ENCODE measurements around the gene MAST4.
"Not testable (repeated sequence)": the region's sequence is repeated elsewhere in the genome, so short reads cannot be mapped to it uniquely, and the experiment has no call there.

The MAST4 gene

GRCh38 chr5:66741394-66741793, 145.2 kb downstream of the MAST4 start:
- FAIRE-seq, result no peak
- DNase-seq (ENCODE audit: insufficient read length, low spot score), result no peak

DNA sequence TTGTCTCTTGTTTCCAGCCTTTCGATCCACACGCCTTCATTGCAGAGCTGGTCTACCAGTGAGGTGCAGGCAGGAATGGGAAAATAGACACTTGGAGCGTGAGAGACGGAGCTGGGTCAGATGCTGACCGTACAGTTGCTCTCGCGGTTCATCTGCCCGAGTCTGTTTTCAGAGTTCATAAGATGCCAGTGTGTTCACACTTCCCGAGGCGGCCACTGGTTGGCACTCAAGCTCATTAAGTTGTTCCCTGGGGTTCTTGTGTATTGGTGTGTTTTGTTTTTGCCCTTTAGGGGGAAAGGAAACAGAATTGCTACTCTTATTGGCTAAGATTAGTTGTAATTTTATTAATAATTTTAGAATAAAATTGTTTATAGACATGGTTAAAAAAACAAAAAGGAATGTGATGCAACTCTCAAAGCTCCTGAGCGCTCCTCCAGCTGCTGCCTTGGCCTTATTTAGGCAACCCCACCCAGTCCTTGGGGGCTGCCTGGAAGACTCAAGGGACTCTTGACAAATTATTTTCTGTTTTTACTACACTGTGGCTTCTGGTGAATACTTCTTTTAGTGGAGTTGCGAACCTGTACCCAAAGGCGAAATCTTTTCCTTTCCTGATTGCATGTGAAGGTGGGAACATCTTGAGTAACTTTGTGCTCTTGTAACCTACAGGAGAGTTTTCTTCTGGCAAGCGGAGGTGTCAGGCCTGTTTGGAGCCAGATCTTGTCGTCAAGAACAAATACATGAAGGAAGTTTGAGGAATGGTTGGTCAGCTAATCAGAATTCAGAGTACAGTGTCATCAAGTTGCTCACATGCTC, 146.1 kb downstream of the MAST4 start:
- no peak for DNase-seq (ENCODE audit: insufficient read length, low spot score)
- FAIRE-seq, result no peak

GRCh38 chr5:66742896-66743247, 146.7 kb downstream of the MAST4 start:
- no peak for FAIRE-seq
- no peak for DNase-seq (ENCODE audit: insufficient read length, low spot score)

DNA sequence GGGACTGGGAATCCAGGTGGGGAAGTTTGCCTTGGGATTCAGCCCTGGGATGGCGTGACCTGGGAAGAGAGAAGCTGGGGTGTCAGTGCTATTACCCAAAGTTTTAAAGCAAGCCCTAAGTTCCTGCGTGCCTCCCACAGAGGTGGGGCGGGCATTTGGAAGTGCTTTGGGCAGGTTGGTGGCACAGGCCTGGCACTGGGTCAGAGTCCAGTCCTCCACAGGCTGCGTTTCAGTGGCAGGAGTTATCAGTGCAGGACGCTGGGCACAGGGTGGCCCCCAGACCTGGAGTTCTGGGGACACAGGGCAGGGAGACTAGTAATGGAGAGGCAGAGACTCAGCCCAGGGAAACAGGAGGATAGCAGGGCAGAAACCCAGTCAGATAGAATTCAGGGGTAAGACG, 147.2 kb downstream of the MAST4 start:
- no peak for DNase-seq (ENCODE audit: insufficient read length, low spot score)
- no peak for FAIRE-seq

DNA sequence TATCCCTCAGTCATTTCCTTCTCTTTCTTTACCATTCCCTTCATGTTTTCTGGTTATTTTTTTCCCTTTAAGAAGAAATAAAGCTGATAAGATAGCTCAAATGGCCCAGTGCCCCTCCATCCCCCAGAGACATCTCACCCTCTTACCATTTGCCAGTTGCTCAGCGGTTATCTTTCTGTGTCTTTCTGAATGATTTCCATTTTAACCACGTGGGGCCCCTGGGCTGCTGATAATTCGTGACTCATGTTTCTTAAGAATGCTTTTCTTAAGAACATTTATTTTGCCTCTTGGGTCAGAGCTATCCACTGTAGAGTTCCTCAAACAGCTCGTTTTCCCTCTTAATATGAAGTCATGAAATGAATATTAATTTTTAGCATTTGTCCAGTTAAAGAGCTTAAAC, 147.8 kb downstream of the MAST4 start:
- DNase-seq (ENCODE audit: insufficient read length, low spot score) (no peak), FAIRE-seq (no peak)

DNA sequence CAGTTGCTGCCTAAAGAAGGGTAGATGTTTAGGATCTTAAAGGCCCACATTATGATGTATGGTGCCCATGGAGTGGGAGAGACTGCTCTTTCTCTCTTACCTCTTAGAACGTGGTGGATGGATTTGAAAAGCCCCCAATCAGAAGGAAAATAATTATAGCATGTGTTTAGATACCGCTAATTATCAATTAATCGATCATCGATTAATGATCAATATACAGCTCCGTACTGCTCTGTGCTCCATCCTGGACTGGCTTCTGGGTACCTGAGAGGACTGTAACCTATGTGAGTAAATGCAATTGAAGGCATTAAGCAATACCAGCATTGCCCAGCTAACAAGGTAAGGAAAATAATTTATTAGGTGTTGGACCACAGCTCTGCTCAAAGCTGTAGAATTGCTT, 149.1 kb downstream of the MAST4 start:
- no peak for FAIRE-seq

GRCh38 chr5:66747607-66748006, 151.4 kb downstream of the MAST4 start:
- FAIRE-seq (no peak), DNase-seq (ENCODE audit: insufficient read length, low spot score) (no peak)

More for the DNA sequence above, 149.1 kb downstream of the MAST4 start:
- DNase-seq (ENCODE audit: insufficient read length, low spot score), result no peak

DNA sequence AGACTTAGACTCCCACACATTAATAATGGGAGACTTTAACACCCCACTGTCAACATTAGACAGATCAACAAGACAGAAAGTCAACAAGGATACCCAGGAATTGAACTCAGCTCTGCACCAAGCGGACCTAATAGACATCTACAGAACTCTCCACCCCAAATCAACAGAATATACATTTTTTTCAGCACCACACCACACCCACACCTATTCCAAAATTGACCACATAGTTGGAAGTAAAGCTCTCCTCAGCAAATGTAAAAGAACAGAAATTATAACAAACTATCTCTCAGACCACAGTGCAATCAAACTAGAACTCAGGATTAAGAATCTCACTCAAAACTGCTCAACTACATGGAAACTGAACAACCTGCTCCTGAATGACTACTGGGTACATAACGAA, 156.5 kb downstream of the MAST4 start:
- not testable (repeated sequence) for FAIRE-seq

GRCh38 chr5:66757219-66757833, 161.1 kb downstream of the MAST4 start:
- FAIRE-seq (peak; percentile 8), DNase-seq (ENCODE audit: insufficient read length, low spot score) (no peak)

More for the DNA sequence above, 156.5 kb downstream of the MAST4 start:
- not testable (repeated sequence) for DNase-seq (ENCODE audit: insufficient read length, low spot score)

DNA sequence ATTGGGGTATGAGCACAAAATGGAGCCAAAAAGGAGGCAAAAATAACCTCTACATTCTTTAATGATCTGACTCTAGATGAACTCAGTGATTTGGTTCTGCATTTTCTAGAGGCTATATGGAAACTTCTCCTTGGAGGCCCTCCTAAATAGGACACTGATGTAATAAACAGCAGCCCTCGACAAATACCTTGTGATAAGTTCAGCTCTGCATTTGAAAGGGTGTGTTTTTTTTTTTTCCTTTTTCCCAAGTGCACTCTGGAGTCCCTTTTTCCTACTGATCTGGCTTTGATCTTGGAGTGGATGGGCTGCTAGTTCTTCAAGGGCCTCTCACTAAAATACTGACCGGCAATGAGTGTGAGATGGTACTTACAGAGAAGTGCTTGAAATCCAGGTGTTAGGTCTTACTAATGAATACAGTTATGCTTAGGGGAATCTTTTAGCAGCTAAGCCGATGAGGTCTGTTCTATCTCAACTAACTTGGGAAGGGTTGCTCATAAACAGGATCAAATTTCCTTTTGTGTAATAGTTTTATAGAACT, 161.7 kb downstream of the MAST4 start:
- no peak for FAIRE-seq
- DNase-seq (ENCODE audit: insufficient read length, low spot score), result no peak

- DNase-seq (ENCODE audit: insufficient read length, low spot score), result no peak
- FAIRE-seq, result no peak
Measured at GRCh38 chr5:66769030-66769733, 173.0 kb downstream of the MAST4 start.

DNA sequence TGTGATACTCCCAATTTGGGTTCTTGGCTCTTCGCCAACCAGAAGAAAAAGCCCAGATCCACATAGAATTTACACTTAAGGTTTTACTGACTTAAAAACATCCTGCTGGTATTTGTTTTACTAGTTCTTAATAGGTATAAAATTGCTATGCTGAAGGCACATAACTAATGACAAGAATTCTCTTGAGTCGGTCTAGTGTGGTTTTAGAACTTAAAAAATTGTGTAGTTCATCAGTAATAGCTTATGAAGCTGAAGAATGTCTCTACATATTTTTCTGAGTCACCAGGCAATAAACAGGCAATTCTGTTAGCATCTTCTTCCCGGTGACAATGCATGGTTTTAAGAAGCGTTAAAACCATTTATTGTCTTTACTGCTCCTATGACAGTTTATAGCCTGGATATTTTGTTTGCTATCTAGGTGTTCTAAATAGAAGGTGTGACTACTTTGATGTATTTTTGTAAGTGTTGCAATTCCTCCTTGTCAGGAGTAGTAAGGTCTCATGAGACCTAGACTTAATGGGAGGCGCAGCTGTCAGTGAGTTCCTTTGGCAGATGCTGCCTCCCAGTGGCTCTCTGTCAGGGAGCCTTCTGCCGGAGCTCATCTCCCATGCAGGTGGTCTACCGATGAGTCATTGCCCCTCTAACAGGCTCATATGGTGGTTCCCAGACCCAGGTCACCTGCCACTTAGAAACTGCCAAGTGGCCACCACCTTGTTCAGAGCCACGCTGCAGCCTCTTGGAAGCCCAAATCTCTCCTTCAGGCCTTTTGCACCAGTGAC, 173.8 kb downstream of the MAST4 start:
- DNase-seq (ENCODE audit: insufficient read length, low spot score), result no peak
- FAIRE-seq, result no peak

GRCh38 chr5:66777868-66778267, 181.7 kb downstream of the MAST4 start:
- FAIRE-seq (no peak), DNase-seq (ENCODE audit: insufficient read length, low spot score) (no peak)

- FAIRE-seq (no peak), DNase-seq (ENCODE audit: insufficient read length, low spot score) (no peak)
Measured at GRCh38 chr5:66779528-66779927, 183.3 kb downstream of the MAST4 start.

GRCh38 chr5:66788556-66788955, 192.4 kb downstream of the MAST4 start:
- DNase-seq (ENCODE audit: insufficient read length, low spot score), result no peak
- no peak for FAIRE-seq

- DNase-seq (ENCODE audit: insufficient read length, low spot score) (no peak), FAIRE-seq (no peak)
Measured at GRCh38 chr5:66789434-66789833, 193.2 kb downstream of the MAST4 start.

DNA sequence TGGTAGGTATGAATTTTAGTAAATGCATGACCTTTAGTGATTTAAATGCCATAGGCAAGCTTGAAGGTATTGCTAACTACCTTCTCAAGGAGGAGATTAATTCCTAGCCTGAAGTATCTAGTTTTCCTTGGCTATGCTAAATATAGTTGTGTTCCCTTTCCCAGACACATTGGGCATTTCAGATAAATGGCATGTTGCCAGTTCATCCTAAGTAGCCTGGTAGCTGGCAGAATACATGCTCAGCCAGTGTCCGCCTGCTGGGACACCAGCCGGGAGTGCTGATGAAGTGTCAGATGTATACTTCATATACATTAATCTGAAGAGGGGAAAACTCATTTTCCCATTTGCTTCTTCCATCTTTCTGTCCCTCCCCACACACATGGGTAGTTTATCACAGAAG, 196.9 kb downstream of the MAST4 start:
- FAIRE-seq (no peak), DNase-seq (ENCODE audit: insufficient read length, low spot score) (no peak)

GRCh38 chr5:66795682-66796081, 199.5 kb downstream of the MAST4 start:
- FAIRE-seq, result no peak
- DNase-seq (ENCODE audit: insufficient read length, low spot score), result no peak

DNA sequence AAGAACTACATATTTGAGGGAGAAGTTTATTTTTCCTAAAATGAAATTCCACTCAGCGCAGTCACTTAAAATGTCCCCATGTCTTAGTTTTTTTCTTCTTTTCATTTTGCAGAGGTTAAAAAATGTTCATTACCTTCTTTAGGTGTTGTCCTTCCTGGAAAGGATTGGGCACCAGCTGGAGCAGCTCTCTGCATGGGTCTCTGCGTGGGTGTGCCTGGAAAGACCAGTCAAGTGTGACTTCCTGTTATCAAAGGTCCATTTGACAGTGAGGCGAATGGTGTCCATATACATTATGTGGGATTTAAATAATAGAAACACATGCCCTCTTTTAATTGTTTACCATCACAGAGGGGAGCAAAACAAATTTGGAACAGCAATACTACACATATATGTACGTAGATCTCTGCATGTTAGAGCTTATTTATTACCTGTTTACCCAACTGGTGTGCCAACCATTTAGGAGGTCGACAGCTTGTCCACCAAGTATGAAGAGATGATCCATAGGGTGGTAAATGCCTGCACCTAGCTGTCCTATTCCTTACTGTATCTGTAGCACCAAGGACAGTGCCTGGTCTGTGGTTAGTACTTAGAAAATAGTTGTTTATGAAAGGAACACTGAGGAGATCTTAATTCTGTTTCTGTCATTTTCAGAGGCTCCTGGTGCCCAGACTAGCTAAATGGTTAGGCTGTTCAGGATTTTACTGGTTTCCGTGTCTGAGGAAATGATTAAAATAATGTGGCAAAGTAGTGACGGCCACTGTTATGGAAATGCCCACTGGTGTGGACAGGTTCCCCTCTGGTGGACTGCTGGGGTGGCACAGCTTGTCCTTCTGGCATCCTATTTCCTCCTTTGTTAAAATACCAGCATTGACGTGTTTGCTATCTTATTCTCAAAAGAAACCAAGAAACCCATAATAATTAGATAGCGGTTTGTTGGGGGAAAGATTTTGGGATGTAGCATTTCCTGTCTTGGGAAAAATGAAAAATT, 200.4 kb downstream of the MAST4 start:
- FAIRE-seq, result no peak

DNA sequence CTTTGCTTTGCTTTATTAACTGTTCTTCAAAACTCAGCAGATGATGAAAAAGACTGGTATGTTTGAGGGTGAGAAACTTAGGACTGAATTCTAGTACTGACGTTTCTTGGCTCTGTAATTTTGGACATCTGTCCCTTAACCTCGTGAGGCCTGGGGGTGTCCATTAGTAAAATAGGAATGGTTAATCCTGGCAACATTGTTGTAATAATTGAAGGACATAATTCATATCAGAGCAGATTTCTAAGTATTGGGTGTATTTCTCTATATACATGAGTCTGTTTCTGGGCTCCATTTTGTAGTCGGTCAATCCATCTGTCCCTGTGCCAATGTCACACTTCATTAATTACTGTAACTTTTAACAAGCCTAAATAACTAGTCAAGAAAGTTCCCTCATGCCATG, 206.7 kb downstream of the MAST4 start:
- no peak for FAIRE-seq
- no peak for DNase-seq (ENCODE audit: insufficient read length, low spot score)

More for the DNA sequence above, 200.4 kb downstream of the MAST4 start:
- no peak for DNase-seq (ENCODE audit: insufficient read length, low spot score)

Measured in GM19239 (cell line).